T-cell (primary cell): ENCODE measurements around the gene HRNR. TPM values are rescaled to one million over a fixed set of nuclear protein-coding genes. Genes with fewer than 3 reads are reported as not detected.

ENCODE experiments used
- ATAC-seq, 4 experiments: fragments of 200-7000 bp in 3 of 4; fragments of 150-1000 bp in 1 of 4; cut with Tn5 transposase; replicated peaks in 1 of 4; 1 replicate in 3 of 4; 2 replicates in 1 of 4; pipeline ENCODE4 v1.10.0; 2021; ENCODE audit warnings: moderate library complexity in 3 of 4, mild to moderate bottlenecking in 2 of 4, moderate number of reproducible peaks in 1 of 4
- CTCF ChIA-PET, 2 donors: fragments of 300-600 bp; sonication (Branson Sonifier 250); formaldehyde crosslinking; loops; one replicate each; lab custom pipeline; 2022; ENCODE audit warnings: antibody characterized with exemption in 2 of 2; lab: Charles Lee
- POLR2A ChIA-PET, 2 donors: fragments of 300-600 bp; sonication (Branson Sonifier 250); formaldehyde crosslinking; loops; one replicate each; lab custom pipeline; 2022; ENCODE audit warnings: antibody characterized with exemption in 2 of 2; lab: Charles Lee
- DNase-seq, 35 experiments: peaks; one replicate each; pipeline versions ENCODE4 v3.0.0 to v3.0.0-alpha.2; 2013 to 2023
- H3K27ac ChIP-seq: one replicate; pipeline ENCODE4 v1.5.1; 2013; ENCODE audit warnings: low read length
- H3K27me3 ChIP-seq, 2 experiments: replicated peaks in 1 of 2; 1 replicate in 1 of 2; 2 replicates in 1 of 2; pipeline versions ENCODE4 v1.6.1 to v1.7.0; 2013; ENCODE audit warnings: low read length in 1 of 2, mixed read lengths in 1 of 2; ENCODE audit not compliant: control insufficient read depth in 2 of 2, insufficient read depth in 2 of 2; ENCODE audit errors: extremely low read depth in 1 of 2
- H3K36me3 ChIP-seq, 2 donors: 1 replicate in 1 of 2; 2 replicates in 1 of 2; pipeline versions ENCODE4 v1.6.1 to v1.7.0; 2013; ENCODE audit warnings: low read length in 1 of 2; ENCODE audit not compliant: control insufficient read depth in 2 of 2, insufficient read depth in 1 of 2; ENCODE audit errors: extremely low read depth in 1 of 2
- H3K4me1 ChIP-seq, 2 experiments: 1 replicate in 1 of 2; 2 replicates in 1 of 2; pipeline versions ENCODE4 v1.6.1 to v1.7.0; 2013; ENCODE audit warnings: low read length in 2 of 2, mixed read lengths in 1 of 2; ENCODE audit not compliant: insufficient read depth in 2 of 2, control insufficient read depth in 1 of 2; ENCODE audit errors: extremely low read depth in 1 of 2
- H3K4me3 ChIP-seq, 2 donors: 1 replicate in 1 of 2; 2 replicates in 1 of 2; pipeline versions ENCODE4 v1.5.1 to v1.7.0; 2013; ENCODE audit warnings: mild to moderate bottlenecking in 2 of 2, low read length in 1 of 2, moderate library complexity in 1 of 2; ENCODE audit not compliant: control insufficient read depth in 1 of 2; ENCODE audit errors: extremely low read depth in 1 of 2
- H3K9me3 ChIP-seq: 2 replicates; pipeline ENCODE4 v1.7.0; 2013
- H3K27ac Mint-ChIP-seq, 2 donors: one replicate each; pipeline ENCODE4 v1.8.0; 2020 to 2021; ENCODE audit warnings: mild to moderate bottlenecking in 2 of 2, mixed read lengths in 2 of 2
- H3K27me3 Mint-ChIP-seq, 2 donors: one replicate each; pipeline ENCODE4 v1.8.0; 2021 to 2022; ENCODE audit warnings: mixed read lengths in 2 of 2
- H3K36me3 Mint-ChIP-seq: one replicate; pipeline ENCODE4 v1.8.0; 2021; ENCODE audit warnings: mixed read lengths
- H3K4me1 Mint-ChIP-seq, 3 donors: one replicate each; pipeline ENCODE4 v1.8.0; 2020 to 2022; ENCODE audit warnings: mixed read lengths in 3 of 3, mild to moderate bottlenecking in 1 of 3
- H3K4me3 Mint-ChIP-seq, 3 donors: one replicate each; pipeline ENCODE4 v1.8.0; 2020 to 2022; ENCODE audit warnings: mild to moderate bottlenecking in 3 of 3, mixed read lengths in 3 of 3, moderate library complexity in 3 of 3
- H3K9me3 Mint-ChIP-seq, 3 donors: one replicate each; pipeline ENCODE4 v1.8.0; 2020 to 2022; ENCODE audit warnings: mixed read lengths in 3 of 3
- WGBS: methylation state at CpG from one replicate; pipeline ENCODE4 v1.1.5; 2013; ENCODE audit warnings: missing lambda C conversion rate; ENCODE audit not compliant: insufficient coverage; 5-methylcytosine and 5-hydroxymethylcytosine counted together
- total RNA-seq, 35 experiments: library from RNA in 6 of 35; stranded (reverse) in 6 of 35; fragments of 120-200 nt in 1 of 35; gene quantifications; one replicate each; pipeline versions ENCODE4 v1.2.1 to v1.2.4 and lab custom pipeline; 2013 to 2026

Gene HRNR
- total RNA-seq, 5 donors from 2014 or later (not counting 1 experiment from before 2014, with no cell fraction given) = not detected

DNA sequence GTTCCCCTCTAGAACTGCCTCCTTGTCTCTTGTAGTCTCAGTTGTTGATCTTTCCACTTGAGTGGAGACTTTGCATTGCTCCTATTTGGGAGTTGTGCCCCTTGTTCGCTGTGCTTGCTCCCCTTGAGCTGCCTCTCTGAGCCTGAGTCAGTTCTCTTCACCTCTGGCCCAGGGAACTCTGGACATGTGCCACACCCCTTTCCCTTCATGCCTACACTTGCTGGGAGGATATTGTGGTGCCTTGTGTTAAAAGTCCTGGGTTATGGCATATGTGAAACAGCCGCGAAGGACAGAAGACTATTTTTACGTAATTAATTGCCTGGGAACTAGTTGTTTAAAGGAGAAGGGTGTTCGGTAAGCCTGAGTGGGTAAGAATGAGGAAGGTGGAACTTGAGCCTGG, 32.7 kb downstream of the HRNR start:
- CTCF ChIA-PET = interaction anchor here (0.6 to 2.8 kb wide), 7 partner anchors 16 to 268 kb away, joined by 3 to 23 read pairs (median 3); no protein-coding TSS in a partner anchor
- POLR2A ChIA-PET = no interaction called here
- Mint-ChIP-seq H3K27me3 (peaks cover 0 to 2% of the 10 kb centered on the region in 2 donors), H3K4me3 (no peak overlapping the region), H3K4me1 (peaks cover 0 to 6% (median 5%) of the 10 kb centered on the region in 3 donors), H3K9me3 (no peaks in the 10 kb centered on the region), H3K27ac (no peak overlapping the region), H3K36me3 (no peaks in the 10 kb centered on the region)
- peaks cover 3 to 8% of the 10 kb centered on the region in 2 experiments for H3K27me3 ChIP-seq
- DNase-seq (no peak), ATAC-seq (no peak)
- H3K9me3 ChIP-seq = no peaks in the 10 kb centered on the region
- H3K27ac ChIP-seq = no peak overlapping the region
- H3K4me1 ChIP-seq = peaks cover 0 to 13% of the 10 kb centered on the region in 2 experiments
- no peaks in the 10 kb centered on the region for H3K36me3 ChIP-seq
- H3K4me3 ChIP-seq = no peak overlapping the region
- WGBS = 96% methylated on average over 5 of the region's 5 CpGs

DNA sequence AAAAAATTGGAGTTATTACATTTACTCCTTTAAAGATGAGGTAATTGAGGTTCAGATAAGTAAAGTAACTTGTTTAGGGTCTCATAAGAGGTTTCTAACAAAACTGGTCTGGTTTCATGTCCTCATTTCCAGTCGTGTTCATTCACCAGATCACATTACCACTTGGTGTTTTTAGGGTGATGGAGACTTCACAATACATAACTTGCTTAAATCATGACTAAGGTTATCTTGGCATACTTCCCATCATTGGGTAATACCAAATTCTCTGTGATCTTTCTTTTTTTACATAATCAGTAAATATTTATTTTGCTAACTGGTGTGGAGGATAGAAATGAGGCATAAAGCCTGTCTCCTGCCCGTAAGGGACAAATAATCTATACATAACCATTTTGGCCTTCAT, 33.4 kb downstream of the HRNR start:
- no CpG with 5 or more reads among the region's 2 CpGs for WGBS
- Histone ChIP-seq H3K4me3 (no peak overlapping the region), H3K9me3 (no peaks in the 10 kb centered on the region), H3K36me3 (no peaks in the 10 kb centered on the region), H3K27me3 (peaks cover 3 to 8% of the 10 kb centered on the region in 2 experiments), H3K4me1 (peaks cover 0 to 13% of the 10 kb centered on the region in 2 experiments), H3K27ac (no peak overlapping the region)
- CTCF ChIA-PET = interaction anchor here (0.8 to 2.8 kb wide), 6 partner anchors 15 to 269 kb away, joined by 3 to 23 read pairs (median 4); no protein-coding TSS in a partner anchor
- POLR2A ChIA-PET = no interaction called here
- ATAC-seq (no peak), DNase-seq (no peak)
- Mint-ChIP-seq H3K4me1 (peaks cover 0 to 6% (median 5%) of the 10 kb centered on the region in 3 donors), H3K27ac (no peak overlapping the region), H3K4me3 (no peak overlapping the region), H3K27me3 (peaks cover 0 to 1% of the 10 kb centered on the region in 2 donors), H3K36me3 (no peaks in the 10 kb centered on the region), H3K9me3 (no peaks in the 10 kb centered on the region)

DNA sequence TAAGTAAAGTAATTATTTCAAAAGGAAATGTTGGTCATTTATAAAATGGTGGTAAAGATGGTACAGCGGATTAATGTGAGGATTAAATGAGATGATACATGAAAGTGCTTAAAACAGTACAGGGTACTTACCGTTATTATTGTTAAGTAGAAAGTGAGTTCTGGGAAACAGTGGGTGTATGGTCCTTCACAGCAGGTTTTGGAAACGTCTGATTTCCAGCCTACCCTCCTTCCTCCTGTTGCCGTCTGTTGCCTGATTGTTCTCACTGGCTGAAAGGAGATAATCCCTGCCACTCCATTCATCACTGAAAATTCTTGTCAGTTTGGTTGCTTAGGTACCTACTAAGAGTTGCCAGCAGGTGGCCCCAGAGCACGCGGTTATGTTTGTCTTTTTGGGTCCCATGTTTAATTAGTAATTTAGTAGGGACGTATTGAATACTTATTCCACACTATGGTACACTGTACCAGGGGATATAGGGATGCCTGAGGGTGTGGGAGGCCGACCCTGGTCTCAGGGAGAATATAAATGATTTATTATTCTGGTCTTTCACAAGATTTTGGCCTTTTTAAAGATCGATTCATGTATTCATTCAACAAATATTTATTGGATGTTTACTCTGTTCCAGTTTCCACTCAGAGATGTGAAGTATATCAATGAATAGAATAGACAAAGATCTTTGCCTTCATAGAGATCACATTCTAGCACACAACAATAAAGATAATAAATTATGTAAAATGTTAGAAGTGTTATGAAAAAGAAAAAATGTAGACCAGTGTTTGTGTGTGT, 34.1 kb downstream of the HRNR start:
- WGBS = 20% methylated on average over 1 of the region's 9 CpGs
- H3K4me1 ChIP-seq = peaks cover 0 to 13% of the 10 kb centered on the region in 2 experiments
- no peaks in the 10 kb centered on the region for H3K36me3 ChIP-seq
- peak; percentile 65 to 71 (median 68) for ATAC-seq
- Mint-ChIP-seq H3K9me3 (no peaks in the 10 kb centered on the region), H3K4me3 (peak overlapping the region; percentile 72 to 85 (median 79)), H3K27me3 (no peaks in the 10 kb centered on the region), H3K27ac (no peak overlapping the region), H3K4me1 (peaks cover 0 to 9% (median 6%) of the 10 kb centered on the region in 3 donors), H3K36me3 (no peaks in the 10 kb centered on the region)
- ChIA-PET POLR2A (no interaction called here), CTCF (interaction anchor here (0.9 to 6.8 kb wide), 5 partner anchors 122 to 269 kb away, joined by 3 to 134 read pairs (median 14); no protein-coding TSS in a partner anchor)
- peaks cover 3 to 8% of the 10 kb centered on the region in 2 experiments for H3K27me3 ChIP-seq
- peak; percentile 22 to 81 (median 58) for DNase-seq
- no peak overlapping the region for H3K27ac ChIP-seq
- H3K4me3 ChIP-seq = peak overlapping the region; percentile 67 to 69
- no peaks in the 10 kb centered on the region for H3K9me3 ChIP-seq

DNA sequence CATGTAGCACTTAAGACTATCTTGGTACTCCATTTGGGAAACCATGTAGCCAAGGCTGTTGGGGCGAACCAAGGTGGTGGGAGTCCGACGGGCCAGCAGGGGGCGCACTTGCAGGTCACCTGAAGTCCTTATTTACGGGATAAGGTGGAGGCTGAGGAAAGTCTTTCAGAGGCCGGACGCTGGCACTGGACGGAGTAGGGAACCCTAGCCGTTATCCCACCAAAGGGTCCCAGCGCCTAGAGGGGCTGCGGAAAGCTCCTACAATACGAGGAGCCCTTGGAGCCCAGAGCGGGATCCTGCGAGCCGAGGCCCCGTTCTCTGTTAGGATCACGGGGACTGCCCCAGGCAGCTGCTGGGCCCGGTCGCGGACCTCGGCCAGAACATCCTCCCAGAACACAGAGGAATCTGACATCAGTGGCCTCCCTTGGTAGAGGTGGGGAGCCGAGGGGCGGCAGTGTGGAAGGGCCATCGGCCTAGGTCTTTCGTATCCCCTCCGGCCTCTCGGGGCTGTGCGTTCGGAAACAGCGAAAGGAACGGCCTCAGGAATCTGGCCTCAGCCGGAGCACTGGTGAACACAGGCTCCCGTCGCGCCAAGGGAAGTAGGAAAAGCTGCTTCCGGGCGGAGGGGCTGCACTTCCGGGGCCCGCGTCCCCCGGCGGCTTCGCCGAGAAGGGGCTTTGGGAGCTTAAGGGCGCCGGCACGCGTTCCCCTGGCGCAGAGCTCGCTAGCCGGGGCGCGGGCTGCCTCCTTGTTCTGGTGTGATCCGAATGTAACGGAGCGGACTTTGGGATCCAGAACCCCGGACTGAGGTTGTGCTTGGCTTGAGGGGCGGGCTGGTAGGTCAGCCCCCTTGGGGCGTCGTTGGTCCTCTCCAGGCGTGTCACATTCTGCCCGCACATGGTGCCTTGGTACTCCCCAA, 35.1 kb downstream of the HRNR start:
- H3K27me3 Mint-ChIP-seq = peaks cover 0 to 6% of the 10 kb centered on the region in 2 donors
- H3K4me1 Mint-ChIP-seq = peaks cover 0 to 9% (median 6%) of the 10 kb centered on the region in 3 donors
- no peaks in the 10 kb centered on the region for H3K9me3 Mint-ChIP-seq
- H3K4me1 ChIP-seq = peaks cover 0 to 13% of the 10 kb centered on the region in 2 experiments
- peak; percentile 34 to 90 (median 67) for DNase-seq
- H3K27me3 ChIP-seq = peaks cover 3 to 8% of the 10 kb centered on the region in 2 experiments
- H3K36me3 ChIP-seq = no peaks in the 10 kb centered on the region
- CTCF ChIA-PET = interaction anchor here (0.6 to 6.8 kb wide), 6 partner anchors 121 to 270 kb away, joined by 3 to 134 read pairs (median 10); no protein-coding TSS in a partner anchor
- H3K9me3 ChIP-seq = no peaks in the 10 kb centered on the region
- ATAC-seq = peak; percentile 60 to 78 (median 64)
- 5% methylated on average over 56 of the region's 62 CpGs for WGBS
- POLR2A ChIA-PET = no interaction called here
- H3K27ac ChIP-seq = no peak overlapping the region
- H3K4me3 Mint-ChIP-seq = peak overlapping the region; percentile 72 to 85 (median 79)
- H3K4me3 ChIP-seq = peak overlapping the region; percentile 67 to 69
- no peaks in the 10 kb centered on the region for H3K36me3 Mint-ChIP-seq
- H3K27ac Mint-ChIP-seq = no peak overlapping the region

- Mint-ChIP-seq H3K27ac (no peak overlapping the region), H3K4me3 (no peak overlapping the region), H3K27me3 (peaks cover 0 to 6% of the 10 kb centered on the region in 2 donors), H3K4me1 (peaks cover 0 to 9% (median 6%) of the 10 kb centered on the region in 3 donors), H3K9me3 (no peaks in the 10 kb centered on the region), H3K36me3 (no peaks in the 10 kb centered on the region)
- H3K27me3 ChIP-seq = peaks cover 0 to 8% of the 10 kb centered on the region in 2 experiments
- no peak for DNase-seq
- 100% methylated on average over 1 of the region's 5 CpGs for WGBS
- no peak for ATAC-seq
- peaks cover 0 to 13% of the 10 kb centered on the region in 2 experiments for H3K4me1 ChIP-seq
- H3K9me3 ChIP-seq = no peaks in the 10 kb centered on the region
- H3K27ac ChIP-seq = no peak overlapping the region
- H3K36me3 ChIP-seq = no peaks in the 10 kb centered on the region
- ChIA-PET POLR2A (no interaction called here), CTCF (interaction anchor here (0.6 to 6.8 kb wide), 6 partner anchors 12 to 272 kb away, joined by 3 to 134 read pairs (median 7); no protein-coding TSS in a partner anchor)
- H3K4me3 ChIP-seq = no peak overlapping the region
Observed at GRCh38 chr1:152186556-152187285, 37.3 kb downstream of the HRNR start.
